ENCODE results near the gene STK24. TPM values are rescaled to one million over a fixed set of nuclear protein-coding genes. Genes with fewer than 3 reads are reported as not detected.
"Not testable (repeated sequence)": the region's sequence is repeated elsewhere in the genome, so short reads cannot be mapped to it uniquely, and the experiment has no call there.

Gene STK24
- total RNA-seq, 1 donor from 2014 or later = 19.8 TPM

DNA sequence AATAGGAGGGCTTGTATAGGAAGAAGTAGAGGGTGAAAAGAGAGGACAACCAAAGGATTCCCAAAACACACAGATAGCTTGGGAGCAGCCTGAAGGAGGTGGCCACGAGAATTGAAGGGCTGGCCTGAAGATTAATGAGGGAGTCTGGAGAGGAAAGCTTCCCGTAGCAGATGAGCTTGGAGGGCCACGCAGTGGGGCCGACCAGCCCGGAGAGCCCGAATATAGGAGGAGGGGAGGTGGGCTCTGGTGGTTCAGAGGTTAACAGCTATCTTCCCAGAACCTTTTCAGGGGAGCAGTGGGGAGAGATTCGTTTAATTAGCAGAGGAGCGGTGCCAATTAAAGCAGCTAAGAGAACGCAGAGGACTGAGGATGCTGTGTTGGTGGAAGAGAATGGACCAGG is 154.9 kb downstream of the STK24 start:
- no peak overlapping the region for H3K27ac ChIP-seq (ENCODE audit: low read depth, low read length)
- H3K9ac ChIP-seq (ENCODE audit: low read depth in 1 of 3, low read length in 3 of 3) = no peak overlapping the region
- peaks cover 2 to 6% (median 2%) of the 10 kb centered on the region in 3 donors for H3K36me3 ChIP-seq (ENCODE audit: control insufficient read depth in 3 of 3, insufficient read depth in 3 of 3, low read length in 3 of 3)
- H3K9me3 ChIP-seq (ENCODE audit: control insufficient read depth in 3 of 3, low read length in 3 of 3) = no peaks in the 10 kb centered on the region
- no peak overlapping the region for H3K4me3 ChIP-seq (ENCODE audit: low read length in 3 of 3)
- H3K4me1 ChIP-seq (ENCODE audit: control insufficient read depth in 3 of 3, insufficient read depth in 3 of 3, low read length in 3 of 3) = peaks cover 0 to 3% (median 0%) of the 10 kb centered on the region in 3 donors
- no peaks in the 10 kb centered on the region for H3K27me3 ChIP-seq (ENCODE audit: control insufficient read depth in 3 of 3, insufficient read depth in 3 of 3, low read length in 3 of 3)

- no peaks in the 10 kb centered on the region for H3K27me3 ChIP-seq (ENCODE audit: control insufficient read depth in 3 of 3, insufficient read depth in 3 of 3, low read length in 3 of 3)
- H3K9ac ChIP-seq (ENCODE audit: low read depth in 1 of 3, low read length in 3 of 3) = no peak overlapping the region
- no peak overlapping the region for H3K4me3 ChIP-seq (ENCODE audit: low read length in 3 of 3)
- H3K4me1 ChIP-seq (ENCODE audit: control insufficient read depth in 3 of 3, insufficient read depth in 3 of 3, low read length in 3 of 3) = no peaks in the 10 kb centered on the region
- no peak overlapping the region for H3K27ac ChIP-seq (ENCODE audit: low read depth, low read length)
- no peaks in the 10 kb centered on the region for H3K9me3 ChIP-seq (ENCODE audit: control insufficient read depth in 3 of 3, low read length in 3 of 3)
- H3K36me3 ChIP-seq (ENCODE audit: control insufficient read depth in 3 of 3, insufficient read depth in 3 of 3, low read length in 3 of 3) = peaks cover 0 to 6% (median 3%) of the 10 kb centered on the region in 3 donors
These were observed 156.2 kb downstream of the STK24 start for GRCh38 chr13:98420554-98421175.

GRCh38 chr13:98419786-98420553 is 156.9 kb downstream of the STK24 start:
- H3K27ac ChIP-seq (ENCODE audit: low read depth, low read length) = no peak overlapping the region
- no peak overlapping the region for H3K9ac ChIP-seq (ENCODE audit: low read depth in 1 of 3, low read length in 3 of 3)
- H3K4me1 ChIP-seq (ENCODE audit: control insufficient read depth in 3 of 3, insufficient read depth in 3 of 3, low read length in 3 of 3) = no peaks in the 10 kb centered on the region
- no peaks in the 10 kb centered on the region for H3K27me3 ChIP-seq (ENCODE audit: control insufficient read depth in 3 of 3, insufficient read depth in 3 of 3, low read length in 3 of 3)
- peaks cover 0 to 12% (median 8%) of the 10 kb centered on the region in 3 donors for H3K36me3 ChIP-seq (ENCODE audit: control insufficient read depth in 3 of 3, insufficient read depth in 3 of 3, low read length in 3 of 3)
- H3K4me3 ChIP-seq (ENCODE audit: low read length in 3 of 3) = no peak overlapping the region
- H3K9me3 ChIP-seq (ENCODE audit: control insufficient read depth in 3 of 3, low read length in 3 of 3) = no peaks in the 10 kb centered on the region

DNA sequence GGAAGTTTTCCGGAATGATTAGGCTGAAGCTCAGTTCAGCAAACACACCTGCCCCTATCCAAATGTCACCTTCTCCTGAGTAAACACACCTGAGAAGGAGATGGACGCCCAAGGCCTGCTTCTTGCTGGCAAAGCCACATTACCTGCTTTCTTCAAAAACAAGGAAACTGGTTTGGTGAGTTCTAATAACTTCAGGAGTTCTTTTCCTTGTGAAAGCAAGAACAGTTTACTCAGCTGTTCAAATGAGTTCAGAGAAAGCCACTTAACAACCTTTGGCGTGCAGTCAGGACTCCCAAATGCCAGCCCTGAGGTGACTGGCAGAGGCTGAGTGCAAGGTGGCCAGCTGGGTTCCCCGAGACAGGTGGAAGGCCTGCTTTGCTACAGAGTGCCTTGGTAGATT is 160.5 kb downstream of the STK24 start:
- H3K4me1 ChIP-seq (ENCODE audit: control insufficient read depth in 3 of 3, insufficient read depth in 3 of 3, low read length in 3 of 3) = no peaks in the 10 kb centered on the region
- no peak overlapping the region for H3K27ac ChIP-seq (ENCODE audit: low read depth, low read length)
- H3K36me3 ChIP-seq (ENCODE audit: control insufficient read depth in 3 of 3, insufficient read depth in 3 of 3, low read length in 3 of 3) = peaks cover 0 to 12% (median 8%) of the 10 kb centered on the region in 3 donors
- H3K27me3 ChIP-seq (ENCODE audit: control insufficient read depth in 3 of 3, insufficient read depth in 3 of 3, low read length in 3 of 3) = no peaks in the 10 kb centered on the region
- H3K9ac ChIP-seq (ENCODE audit: low read depth in 1 of 3, low read length in 3 of 3) = no peak overlapping the region
- H3K9me3 ChIP-seq (ENCODE audit: control insufficient read depth in 3 of 3, low read length in 3 of 3) = no peaks in the 10 kb centered on the region
- H3K4me3 ChIP-seq (ENCODE audit: low read length in 3 of 3) = no peak overlapping the region

DNA sequence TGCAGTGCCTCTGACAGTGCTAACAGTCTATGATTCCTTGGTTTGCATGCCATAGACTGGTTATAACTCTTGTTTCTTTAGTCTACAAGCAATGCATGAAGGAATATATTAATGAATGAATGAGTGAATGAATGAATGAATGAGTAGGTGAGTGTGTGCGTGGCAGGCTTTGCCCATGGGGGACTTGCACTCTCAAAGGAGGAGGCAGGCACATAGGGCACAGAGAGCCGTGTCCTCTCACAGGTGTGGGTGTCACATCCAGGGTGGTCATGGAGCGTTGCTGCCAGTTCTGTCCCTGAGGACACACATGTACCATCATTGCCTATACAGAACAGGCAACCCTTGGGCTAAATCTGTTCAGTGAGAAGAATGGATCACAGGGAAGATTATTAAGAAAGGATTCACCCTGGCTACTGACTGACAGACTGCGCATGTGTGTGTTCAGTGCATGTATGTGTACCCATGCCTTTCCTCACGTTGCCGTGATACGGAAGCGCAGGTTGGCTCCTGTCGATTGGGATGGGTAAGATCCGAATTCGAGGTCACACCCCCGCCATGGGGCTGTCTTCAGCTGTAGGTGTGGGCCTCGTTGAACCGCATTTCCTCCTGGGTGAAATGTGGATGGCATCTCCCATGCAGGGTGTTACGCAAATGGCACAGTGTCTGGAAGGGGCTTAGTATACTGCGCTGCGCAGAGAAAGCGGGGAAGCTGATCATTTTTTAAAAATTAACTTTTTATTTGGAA is 161.4 kb downstream of the STK24 start:
- no peaks in the 10 kb centered on the region for H3K27me3 ChIP-seq (ENCODE audit: control insufficient read depth in 3 of 3, insufficient read depth in 3 of 3, low read length in 3 of 3)
- H3K36me3 ChIP-seq (ENCODE audit: control insufficient read depth in 3 of 3, insufficient read depth in 3 of 3, low read length in 3 of 3) = peaks cover 0 to 9% (median 8%) of the 10 kb centered on the region in 3 donors
- H3K4me3 ChIP-seq (ENCODE audit: low read length in 3 of 3) = no peak overlapping the region
- H3K27ac ChIP-seq (ENCODE audit: low read depth, low read length) = no peak overlapping the region
- H3K9me3 ChIP-seq (ENCODE audit: control insufficient read depth in 3 of 3, low read length in 3 of 3) = no peaks in the 10 kb centered on the region
- no peak overlapping the region for H3K9ac ChIP-seq (ENCODE audit: low read depth in 1 of 3, low read length in 3 of 3)
- no peaks in the 10 kb centered on the region for H3K4me1 ChIP-seq (ENCODE audit: control insufficient read depth in 3 of 3, insufficient read depth in 3 of 3, low read length in 3 of 3)

GRCh38 chr13:98413796-98414195 is 163.1 kb downstream of the STK24 start:
- no peaks in the 10 kb centered on the region for H3K4me1 ChIP-seq (ENCODE audit: control insufficient read depth in 3 of 3, insufficient read depth in 3 of 3, low read length in 3 of 3)
- H3K27me3 ChIP-seq (ENCODE audit: control insufficient read depth in 3 of 3, insufficient read depth in 3 of 3, low read length in 3 of 3) = no peaks in the 10 kb centered on the region
- no peak overlapping the region for H3K9ac ChIP-seq (ENCODE audit: low read depth in 1 of 3, low read length in 3 of 3)
- H3K4me3 ChIP-seq (ENCODE audit: low read length in 3 of 3) = no peak overlapping the region
- no peaks in the 10 kb centered on the region for H3K9me3 ChIP-seq (ENCODE audit: control insufficient read depth in 3 of 3, low read length in 3 of 3)
- H3K27ac ChIP-seq (ENCODE audit: low read depth, low read length) = no peak overlapping the region
- peaks cover 4 to 15% (median 9%) of the 10 kb centered on the region in 3 donors for H3K36me3 ChIP-seq (ENCODE audit: control insufficient read depth in 3 of 3, insufficient read depth in 3 of 3, low read length in 3 of 3)

GRCh38 chr13:98413278-98413677 is 163.6 kb downstream of the STK24 start:
- not testable (repeated sequence) for H3K27me3 ChIP-seq (ENCODE audit: control insufficient read depth in 3 of 3, insufficient read depth in 3 of 3, low read length in 3 of 3); H3K9me3 ChIP-seq (ENCODE audit: control insufficient read depth in 3 of 3, low read length in 3 of 3); H3K4me1 ChIP-seq (ENCODE audit: control insufficient read depth in 3 of 3, insufficient read depth in 3 of 3, low read length in 3 of 3); H3K9ac ChIP-seq (ENCODE audit: low read depth in 1 of 3, low read length in 3 of 3); H3K27ac ChIP-seq (ENCODE audit: low read depth, low read length); H3K4me3 ChIP-seq (ENCODE audit: low read length in 3 of 3)
- H3K36me3 ChIP-seq (ENCODE audit: control insufficient read depth in 3 of 3, insufficient read depth in 3 of 3, low read length in 3 of 3) = peaks cover 4 to 15% (median 9%) of the 10 kb centered on the region in 3 donors

GRCh38 chr13:98411617-98412265 is 165.2 kb downstream of the STK24 start:
- no peaks in the 10 kb centered on the region for H3K27me3 ChIP-seq (ENCODE audit: control insufficient read depth in 3 of 3, insufficient read depth in 3 of 3, low read length in 3 of 3)
- no peak overlapping the region for H3K9ac ChIP-seq (ENCODE audit: low read depth in 1 of 3, low read length in 3 of 3)
- peaks cover 4 to 15% (median 9%) of the 10 kb centered on the region in 3 donors for H3K36me3 ChIP-seq (ENCODE audit: control insufficient read depth in 3 of 3, insufficient read depth in 3 of 3, low read length in 3 of 3)
- no peak overlapping the region for H3K27ac ChIP-seq (ENCODE audit: low read depth, low read length)
- H3K9me3 ChIP-seq (ENCODE audit: control insufficient read depth in 3 of 3, low read length in 3 of 3) = no peaks in the 10 kb centered on the region
- H3K4me1 ChIP-seq (ENCODE audit: control insufficient read depth in 3 of 3, insufficient read depth in 3 of 3, low read length in 3 of 3) = no peaks in the 10 kb centered on the region
- H3K4me3 ChIP-seq (ENCODE audit: low read length in 3 of 3) = no peak overlapping the region

DNA sequence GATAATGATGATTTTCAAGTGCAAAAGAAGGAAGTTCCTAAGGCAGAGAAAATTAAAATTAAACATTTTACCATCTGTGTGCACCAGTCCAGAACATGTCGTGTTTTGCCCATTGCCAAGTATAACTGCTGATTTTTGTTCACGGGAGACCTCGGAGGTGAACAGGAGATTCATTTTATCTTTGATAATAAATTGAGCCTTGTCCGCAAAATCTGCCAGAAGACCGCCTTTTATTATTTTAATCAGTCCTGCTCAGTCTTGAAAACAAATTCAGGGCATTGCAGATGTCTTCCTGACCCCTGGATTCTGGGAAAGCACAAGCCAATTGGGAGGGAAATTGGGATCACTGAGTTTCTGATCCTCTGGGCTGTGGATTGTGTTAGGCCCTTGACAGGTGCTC is 165.9 kb downstream of the STK24 start:
- no peaks in the 10 kb centered on the region for H3K27me3 ChIP-seq (ENCODE audit: control insufficient read depth in 3 of 3, insufficient read depth in 3 of 3, low read length in 3 of 3)
- peaks cover 4 to 15% (median 9%) of the 10 kb centered on the region in 3 donors for H3K36me3 ChIP-seq (ENCODE audit: control insufficient read depth in 3 of 3, insufficient read depth in 3 of 3, low read length in 3 of 3)
- no peak overlapping the region for H3K27ac ChIP-seq (ENCODE audit: low read depth, low read length)
- no peaks in the 10 kb centered on the region for H3K9me3 ChIP-seq (ENCODE audit: control insufficient read depth in 3 of 3, low read length in 3 of 3)
- no peak overlapping the region for H3K4me3 ChIP-seq (ENCODE audit: low read length in 3 of 3)
- H3K9ac ChIP-seq (ENCODE audit: low read depth in 1 of 3, low read length in 3 of 3) = no peak overlapping the region
- H3K4me1 ChIP-seq (ENCODE audit: control insufficient read depth in 3 of 3, insufficient read depth in 3 of 3, low read length in 3 of 3) = no peaks in the 10 kb centered on the region
